T-cell (primary cell): Measurements from ENCODE around the gene POLD4. TPM values are rescaled to one million over a fixed set of nuclear protein-coding genes. Genes with fewer than 3 reads are reported as not detected.

Experiments
- ATAC-seq, 4 experiments: fragments of 200-7000 bp in 3 of 4; fragments of 150-1000 bp in 1 of 4; cut with Tn5 transposase; replicated peaks in 1 of 4; 1 replicate in 3 of 4; 2 replicates in 1 of 4; pipeline ENCODE4 v1.10.0; 2021; ENCODE audit warnings: moderate library complexity in 3 of 4, mild to moderate bottlenecking in 2 of 4, moderate number of reproducible peaks in 1 of 4
- CTCF ChIA-PET, 2 donors: fragments of 300-600 bp; sonication (Branson Sonifier 250); formaldehyde crosslinking; loops; one replicate each; lab custom pipeline; 2022; ENCODE audit warnings: antibody characterized with exemption in 2 of 2; lab: Charles Lee
- POLR2A ChIA-PET, 2 donors: fragments of 300-600 bp; sonication (Branson Sonifier 250); formaldehyde crosslinking; loops; one replicate each; lab custom pipeline; 2022; ENCODE audit warnings: antibody characterized with exemption in 2 of 2; lab: Charles Lee
- DNase-seq, 35 experiments: peaks; one replicate each; pipeline versions ENCODE4 v3.0.0 to v3.0.0-alpha.2; 2013 to 2023
- H3K27ac ChIP-seq: one replicate; pipeline ENCODE4 v1.5.1; 2013; ENCODE audit warnings: low read length
- H3K27me3 ChIP-seq, 2 experiments: replicated peaks in 1 of 2; 1 replicate in 1 of 2; 2 replicates in 1 of 2; pipeline versions ENCODE4 v1.6.1 to v1.7.0; 2013; ENCODE audit warnings: low read length in 1 of 2, mixed read lengths in 1 of 2; ENCODE audit not compliant: control insufficient read depth in 2 of 2, insufficient read depth in 2 of 2; ENCODE audit errors: extremely low read depth in 1 of 2
- H3K36me3 ChIP-seq, 2 donors: 1 replicate in 1 of 2; 2 replicates in 1 of 2; pipeline versions ENCODE4 v1.6.1 to v1.7.0; 2013; ENCODE audit warnings: low read length in 1 of 2; ENCODE audit not compliant: control insufficient read depth in 2 of 2, insufficient read depth in 1 of 2; ENCODE audit errors: extremely low read depth in 1 of 2
- H3K4me1 ChIP-seq, 2 experiments: 1 replicate in 1 of 2; 2 replicates in 1 of 2; pipeline versions ENCODE4 v1.6.1 to v1.7.0; 2013; ENCODE audit warnings: low read length in 2 of 2, mixed read lengths in 1 of 2; ENCODE audit not compliant: insufficient read depth in 2 of 2, control insufficient read depth in 1 of 2; ENCODE audit errors: extremely low read depth in 1 of 2
- H3K4me3 ChIP-seq, 2 donors: 1 replicate in 1 of 2; 2 replicates in 1 of 2; pipeline versions ENCODE4 v1.5.1 to v1.7.0; 2013; ENCODE audit warnings: mild to moderate bottlenecking in 2 of 2, low read length in 1 of 2, moderate library complexity in 1 of 2; ENCODE audit not compliant: control insufficient read depth in 1 of 2; ENCODE audit errors: extremely low read depth in 1 of 2
- H3K9me3 ChIP-seq: 2 replicates; pipeline ENCODE4 v1.7.0; 2013
- H3K27ac Mint-ChIP-seq, 2 donors: one replicate each; pipeline ENCODE4 v1.8.0; 2020 to 2021; ENCODE audit warnings: mild to moderate bottlenecking in 2 of 2, mixed read lengths in 2 of 2
- H3K27me3 Mint-ChIP-seq, 2 donors: one replicate each; pipeline ENCODE4 v1.8.0; 2021 to 2022; ENCODE audit warnings: mixed read lengths in 2 of 2
- H3K36me3 Mint-ChIP-seq: one replicate; pipeline ENCODE4 v1.8.0; 2021; ENCODE audit warnings: mixed read lengths
- H3K4me1 Mint-ChIP-seq, 3 donors: one replicate each; pipeline ENCODE4 v1.8.0; 2020 to 2022; ENCODE audit warnings: mixed read lengths in 3 of 3, mild to moderate bottlenecking in 1 of 3
- H3K4me3 Mint-ChIP-seq, 3 donors: one replicate each; pipeline ENCODE4 v1.8.0; 2020 to 2022; ENCODE audit warnings: mild to moderate bottlenecking in 3 of 3, mixed read lengths in 3 of 3, moderate library complexity in 3 of 3
- H3K9me3 Mint-ChIP-seq, 3 donors: one replicate each; pipeline ENCODE4 v1.8.0; 2020 to 2022; ENCODE audit warnings: mixed read lengths in 3 of 3
- WGBS: methylation state at CpG from one replicate; pipeline ENCODE4 v1.1.5; 2013; ENCODE audit warnings: missing lambda C conversion rate; ENCODE audit not compliant: insufficient coverage; 5-methylcytosine and 5-hydroxymethylcytosine counted together
- total RNA-seq, 35 experiments: library from RNA in 6 of 35; stranded (reverse) in 6 of 35; fragments of 120-200 nt in 1 of 35; gene quantifications; one replicate each; pipeline versions ENCODE4 v1.2.1 to v1.2.4 and lab custom pipeline; 2013 to 2026

POLD4 gene
- total RNA-seq, 5 donors from 2014 or later (not counting 1 experiment from before 2014, with no cell fraction given), result 55.1 to 107 (median 98.0) TPM

DNA sequence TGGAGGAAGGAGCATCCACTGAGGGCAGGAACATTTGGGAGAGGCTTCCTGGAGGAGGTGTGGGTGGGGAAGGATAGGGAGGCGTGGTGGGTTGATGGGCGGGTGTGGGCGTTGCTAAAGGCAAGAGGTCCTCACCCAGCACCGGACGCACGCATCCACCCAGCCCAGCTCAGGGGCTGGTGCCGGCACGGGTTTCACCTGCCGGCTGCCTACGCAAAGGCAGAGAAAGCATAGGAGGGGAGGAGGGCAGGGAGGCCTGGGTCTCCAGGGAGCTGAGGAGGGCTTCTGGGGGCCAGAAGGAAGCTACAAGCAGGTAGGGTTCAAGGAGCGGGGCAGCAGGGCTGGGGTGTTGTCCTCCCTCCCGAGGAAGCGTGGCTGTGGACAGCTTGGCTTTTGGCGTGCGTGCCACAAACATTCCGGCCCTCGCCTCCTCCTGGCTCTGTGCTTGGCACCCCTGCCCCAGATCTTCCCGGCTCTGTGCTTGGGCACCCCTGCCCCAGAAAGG is 42.2 kb downstream of the POLD4 start:
- Mint-ChIP-seq H3K36me3 (no peaks in the 10 kb centered on the region), H3K27me3 (no peaks in the 10 kb centered on the region), H3K4me1 (peaks cover 23 to 46% (median 37%) of the 10 kb centered on the region in 3 donors), H3K4me3 (no peak overlapping the region), H3K9me3 (no peaks in the 10 kb centered on the region), H3K27ac (peak overlapping the region; percentile 93 to 99)
- H3K27me3 ChIP-seq, result no peaks in the 10 kb centered on the region
- CTCF ChIA-PET, result no interaction called here
- DNase-seq, result no peak
- peaks cover 0 to 7% of the 10 kb centered on the region in 2 donors for H3K36me3 ChIP-seq
- peak overlapping the region; percentile 74 for H3K27ac ChIP-seq
- H3K9me3 ChIP-seq, result no peaks in the 10 kb centered on the region
- peaks cover 13 to 47% of the 10 kb centered on the region in 2 experiments for H3K4me1 ChIP-seq
- no peak for ATAC-seq
- 93% methylated on average over 17 of the region's 18 CpGs for WGBS
- H3K4me3 ChIP-seq, result no peak overlapping the region
- POLR2A ChIA-PET, result no interaction called here

DNA sequence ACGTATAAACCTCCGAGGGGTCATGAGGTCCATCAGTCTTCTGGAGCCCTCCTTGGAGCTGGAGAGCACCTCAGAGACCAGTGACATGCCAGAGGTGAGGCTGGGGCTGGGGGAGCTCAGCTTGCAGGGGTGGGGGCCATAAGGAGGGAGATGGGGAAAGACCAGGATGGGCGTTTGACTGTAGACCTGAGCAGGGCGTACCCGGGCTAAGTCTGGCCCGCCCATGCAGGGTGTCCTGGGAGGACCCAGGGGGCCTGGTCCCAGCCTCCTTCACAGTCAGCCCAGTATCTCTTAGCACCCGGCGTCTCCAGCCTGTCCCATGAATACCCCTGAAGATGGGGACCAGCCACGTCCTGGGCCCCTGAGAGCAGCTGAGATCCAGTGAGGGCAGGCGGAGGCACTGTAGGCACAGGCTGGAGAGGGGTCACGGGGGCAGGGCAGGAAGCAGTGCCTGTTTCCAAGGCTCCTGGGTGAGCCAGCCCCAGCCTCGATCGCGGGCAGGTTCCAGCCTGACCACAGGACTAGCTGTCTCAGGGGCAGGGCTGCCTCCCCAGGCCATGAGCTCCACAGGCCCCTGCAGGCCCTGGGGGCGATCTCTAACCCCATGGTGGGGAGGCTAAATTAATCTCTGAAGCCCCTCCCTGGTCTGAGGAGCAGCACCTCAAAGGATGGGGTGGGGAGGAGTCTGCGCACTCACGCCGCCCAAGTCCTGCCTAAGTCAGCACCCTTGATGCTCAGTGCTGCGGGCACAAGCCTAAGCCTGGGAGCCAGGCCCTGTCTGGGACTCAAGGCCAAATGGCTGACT is 42.9 kb downstream of the POLD4 start:
- H3K36me3 ChIP-seq, result peaks cover 0 to 7% of the 10 kb centered on the region in 2 donors
- Mint-ChIP-seq H3K27me3 (no peaks in the 10 kb centered on the region), H3K36me3 (no peaks in the 10 kb centered on the region), H3K27ac (peak overlapping the region; percentile 58 to 78), H3K4me1 (peaks cover 20 to 43% (median 37%) of the 10 kb centered on the region in 3 donors), H3K9me3 (no peaks in the 10 kb centered on the region), H3K4me3 (no peak overlapping the region)
- ATAC-seq, result no peak
- no peak overlapping the region for H3K27ac ChIP-seq
- peaks cover 13 to 42% of the 10 kb centered on the region in 2 experiments for H3K4me1 ChIP-seq
- no peaks in the 10 kb centered on the region for H3K27me3 ChIP-seq
- H3K4me3 ChIP-seq, result no peak overlapping the region
- 91% methylated on average over 16 of the region's 19 CpGs for WGBS
- no peaks in the 10 kb centered on the region for H3K9me3 ChIP-seq
- POLR2A ChIA-PET, result no interaction called here
- DNase-seq, result no peak
- CTCF ChIA-PET, result no interaction called here

DNA sequence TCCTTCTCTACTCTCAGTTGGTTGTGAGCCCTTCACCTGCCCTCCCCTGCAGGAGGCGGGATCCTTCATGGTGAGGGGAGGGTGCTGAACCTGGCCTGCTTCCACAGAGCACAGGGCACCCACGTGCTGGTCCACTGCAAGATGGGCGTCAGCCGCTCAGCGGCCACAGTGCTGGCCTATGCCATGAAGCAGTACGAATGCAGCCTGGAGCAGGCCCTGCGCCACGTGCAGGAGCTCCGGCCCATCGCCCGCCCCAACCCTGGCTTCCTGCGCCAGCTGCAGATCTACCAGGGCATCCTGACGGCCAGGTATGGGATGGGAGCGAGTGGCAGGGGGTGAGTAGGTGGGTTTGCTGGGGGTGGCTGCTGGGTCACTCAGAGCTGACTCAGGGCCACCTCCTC is 43.7 kb downstream of the POLD4 start:
- ChIA-PET CTCF (no interaction called here), POLR2A (no interaction called here)
- 85% methylated on average over 7 of the region's 14 CpGs for WGBS
- no peaks in the 10 kb centered on the region for H3K27me3 Mint-ChIP-seq
- H3K27ac Mint-ChIP-seq, result peak overlapping the region in 1 of 2 donors; percentile 34
- Histone ChIP-seq H3K4me3 (no peak overlapping the region), H3K27ac (no peak overlapping the region), H3K4me1 (peaks cover 13 to 41% of the 10 kb centered on the region in 2 experiments), H3K36me3 (peaks cover 0 to 7% of the 10 kb centered on the region in 2 donors), H3K27me3 (no peaks in the 10 kb centered on the region), H3K9me3 (no peaks in the 10 kb centered on the region)
- DNase-seq (no peak), ATAC-seq (no peak)
- H3K4me3 Mint-ChIP-seq, result no peak overlapping the region
- peaks cover 21 to 41% (median 38%) of the 10 kb centered on the region in 3 donors for H3K4me1 Mint-ChIP-seq
- no peaks in the 10 kb centered on the region for H3K9me3 Mint-ChIP-seq
- no peaks in the 10 kb centered on the region for H3K36me3 Mint-ChIP-seq

DNA sequence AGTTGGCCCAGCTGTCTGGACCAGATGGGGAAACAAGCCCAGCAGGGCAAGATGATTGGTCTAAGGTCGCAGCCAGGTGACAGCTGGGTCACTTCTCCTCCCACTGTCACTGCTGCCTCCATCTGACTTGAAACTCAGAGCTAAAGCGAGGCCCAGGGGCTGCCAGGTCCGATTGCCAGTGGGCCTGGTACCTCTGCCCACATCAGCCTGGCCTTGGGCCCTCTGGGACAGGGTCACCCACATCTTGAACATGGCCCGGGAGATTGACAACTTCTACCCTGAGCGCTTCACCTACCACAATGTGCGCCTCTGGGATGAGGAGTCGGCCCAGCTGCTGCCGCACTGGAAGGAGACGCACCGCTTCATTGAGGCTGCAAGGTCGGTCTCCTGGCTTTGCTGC is 44.2 kb downstream of the POLD4 start:
- H3K4me3 Mint-ChIP-seq, result no peak overlapping the region
- DNase-seq (no peak), ATAC-seq (no peak)
- ChIA-PET CTCF (no interaction called here), POLR2A (no interaction called here)
- Histone ChIP-seq H3K27ac (no peak overlapping the region), H3K27me3 (no peaks in the 10 kb centered on the region), H3K9me3 (no peaks in the 10 kb centered on the region), H3K36me3 (peaks cover 0 to 7% of the 10 kb centered on the region in 2 donors), H3K4me1 (peaks cover 13 to 41% of the 10 kb centered on the region in 2 experiments), H3K4me3 (no peak overlapping the region)
- 98% methylated on average over 6 of the region's 11 CpGs for WGBS
- no peaks in the 10 kb centered on the region for H3K27me3 Mint-ChIP-seq
- no peaks in the 10 kb centered on the region for H3K9me3 Mint-ChIP-seq
- peaks cover 24 to 43% (median 41%) of the 10 kb centered on the region in 3 donors for H3K4me1 Mint-ChIP-seq
- peak overlapping the region in 1 of 2 donors; percentile 34 for H3K27ac Mint-ChIP-seq
- no peaks in the 10 kb centered on the region for H3K36me3 Mint-ChIP-seq

DNA sequence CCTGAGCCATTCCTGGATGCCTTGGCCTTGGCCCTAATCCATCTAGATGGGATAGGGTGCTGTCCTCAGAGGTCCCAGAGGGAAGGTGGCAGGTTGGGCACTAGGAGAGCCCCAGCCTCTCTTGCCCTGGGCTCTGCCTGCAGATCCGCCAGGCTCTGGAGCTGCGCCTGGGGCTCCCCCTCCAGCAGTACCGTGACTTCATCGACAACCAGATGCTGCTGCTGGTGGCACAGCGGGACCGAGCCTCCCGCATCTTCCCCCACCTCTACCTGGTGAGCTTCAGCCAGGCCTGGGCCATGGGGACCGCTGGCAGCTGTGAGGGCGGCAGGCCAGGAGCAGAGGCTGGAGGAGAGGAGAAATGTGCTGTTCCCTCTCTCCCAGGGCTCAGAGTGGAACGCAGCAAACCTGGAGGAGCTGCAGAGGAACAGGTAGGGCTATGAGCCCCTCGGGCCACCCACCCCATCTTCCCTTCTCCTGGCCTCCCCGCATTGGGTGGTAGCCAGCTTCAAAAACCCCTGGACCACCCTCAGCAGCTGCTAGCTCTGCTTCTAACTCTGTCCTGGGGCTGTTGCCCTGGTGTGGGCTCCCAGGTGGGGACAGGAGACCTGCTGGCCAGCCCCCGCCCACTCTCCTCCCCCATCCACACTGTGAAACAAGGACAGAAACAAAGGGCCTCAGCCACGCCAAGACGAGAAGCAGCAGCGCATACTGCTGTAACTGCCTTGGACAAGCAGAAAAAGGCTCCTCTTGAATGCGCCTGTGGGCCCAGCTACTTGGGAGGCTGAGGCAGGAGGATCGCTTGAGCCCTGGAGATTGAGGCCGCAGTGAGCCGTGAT is 45.1 kb downstream of the POLD4 start:
- H3K36me3 ChIP-seq, result peaks cover 0 to 7% of the 10 kb centered on the region in 2 donors
- H3K36me3 Mint-ChIP-seq, result no peaks in the 10 kb centered on the region
- DNase-seq (no peak), ATAC-seq (no peak)
- no peaks in the 10 kb centered on the region for H3K9me3 ChIP-seq
- H3K9me3 Mint-ChIP-seq, result no peaks in the 10 kb centered on the region
- POLR2A ChIA-PET, result no interaction called here
- no peaks in the 10 kb centered on the region for H3K27me3 Mint-ChIP-seq
- 95% methylated on average over 11 of the region's 20 CpGs for WGBS
- CTCF ChIA-PET, result no interaction called here
- H3K4me1 ChIP-seq, result peaks cover 11 to 36% of the 10 kb centered on the region in 2 experiments
- H3K4me1 Mint-ChIP-seq, result peaks cover 19 to 36% (median 34%) of the 10 kb centered on the region in 3 donors
- H3K27ac Mint-ChIP-seq, result no peak overlapping the region
- no peak overlapping the region for H3K27ac ChIP-seq
- H3K27me3 ChIP-seq, result no peaks in the 10 kb centered on the region
- H3K4me3 Mint-ChIP-seq, result no peak overlapping the region
- no peak overlapping the region for H3K4me3 ChIP-seq

DNA sequence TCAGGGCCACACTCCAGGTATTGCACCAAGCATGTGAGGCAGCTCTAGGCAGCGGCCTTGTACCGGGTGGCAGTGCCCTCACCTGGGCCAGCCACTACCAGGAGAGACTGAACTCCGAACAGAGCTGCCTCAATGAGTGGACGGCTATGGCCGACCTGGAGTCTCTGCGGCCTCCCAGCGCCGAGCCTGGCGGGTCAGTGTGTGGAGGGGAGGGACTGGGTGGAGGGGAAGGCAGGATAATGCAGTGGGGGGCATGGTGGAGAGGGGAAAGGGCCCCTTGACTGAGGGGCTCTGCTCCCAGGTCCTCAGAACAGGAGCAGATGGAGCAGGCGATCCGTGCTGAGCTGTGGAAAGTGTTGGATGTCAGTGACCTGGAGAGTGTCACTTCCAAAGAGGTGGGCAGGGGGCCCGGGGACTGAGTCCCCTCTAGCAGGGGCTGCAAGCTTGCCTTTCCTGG is 45.8 kb downstream of the POLD4 start:
- POLR2A ChIA-PET, result no interaction called here

More for the DNA sequence above, 45.8 kb downstream of the POLD4 start:
- Histone ChIP-seq H3K9me3 (no peaks in the 10 kb centered on the region), H3K36me3 (peaks cover 0 to 7% of the 10 kb centered on the region in 2 donors), H3K27me3 (no peaks in the 10 kb centered on the region), H3K4me1 (peaks cover 4 to 35% of the 10 kb centered on the region in 2 experiments), H3K4me3 (no peak overlapping the region), H3K27ac (no peak overlapping the region)
- WGBS, result 84% methylated on average over 10 of the region's 12 CpGs
- no peaks in the 10 kb centered on the region for H3K36me3 Mint-ChIP-seq
- H3K9me3 Mint-ChIP-seq, result no peaks in the 10 kb centered on the region
- H3K4me1 Mint-ChIP-seq, result peaks cover 12 to 33% (median 31%) of the 10 kb centered on the region in 3 donors
- CTCF ChIA-PET, result no interaction called here
- DNase-seq, result no peak
- no peak for ATAC-seq
- no peak overlapping the region for H3K4me3 Mint-ChIP-seq
- no peak overlapping the region for H3K27ac Mint-ChIP-seq
- H3K27me3 Mint-ChIP-seq, result no peaks in the 10 kb centered on the region
